ENCODE measurements around the gene IGFN1. TPM values are rescaled to one million over a fixed set of nuclear protein-coding genes. Genes with fewer than 3 reads are reported as not detected.
A peak's percentile ranks its signal among the peaks of the same experiment; 100 is the strongest.

IGFN1 gene
- total and polyA plus RNA-seq, 9 of the 15 experiments (the other 6 are each of a cell fraction or from before 2014, with no cell fraction given), result 0.04 TPM; not detected in 8

DNA sequence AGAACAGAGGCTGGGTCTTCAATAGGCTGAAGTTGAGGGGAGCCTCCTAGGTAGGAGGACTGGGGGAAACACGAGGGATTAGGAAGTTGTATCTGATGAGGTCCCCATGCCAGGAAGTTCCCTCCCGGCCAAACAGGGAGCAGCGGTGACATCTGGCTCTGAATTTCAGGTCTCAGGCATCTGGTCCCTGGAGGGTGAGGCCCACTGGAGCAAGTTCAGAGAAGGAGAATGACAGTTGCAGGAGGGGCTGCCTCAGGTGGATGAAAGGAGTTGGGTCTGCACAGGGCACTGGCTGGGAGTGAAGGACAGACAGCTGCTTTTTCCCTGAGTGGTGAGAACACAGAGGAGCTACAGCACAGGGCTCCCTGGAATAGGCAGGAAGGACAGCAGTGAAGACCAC lies 45.5 kb upstream of the IGFN1 start:
- H3K27ac ChIP-seq (ENCODE audit: extremely low read depth, low read depth, low read length), result no peak overlapping the region
- BruUV-seq (replicated peaks), result no TSS peak
- no peaks in the 10 kb centered on the region for H3K79me2 ChIP-seq (ENCODE audit: control insufficient read depth, insufficient read depth, low read length)
- POLR2A ChIA-PET, result interaction anchor here (0.6 to 1.4 kb wide), 2 partner anchors 22 to 129 kb away, joined by 3 to 5 read pairs; no protein-coding TSS in a partner anchor
- H2AFZ ChIP-seq (ENCODE audit: low read depth, low read length), result no peak overlapping the region
- H3K4me2 ChIP-seq (ENCODE audit: insufficient read depth, low read length), result no peak overlapping the region
- DNase-seq (ENCODE audit: extremely low read depth in 1 of 4, low spot score in 3 of 4) (no peak), ATAC-seq (no peak), FAIRE-seq (no peak)
- H3K4me1 ChIP-seq (replicated peaks in 1 of 2; ENCODE audit: control insufficient read depth in 2 of 2, insufficient read depth in 2 of 2, low read length in 2 of 2), result peaks cover 0 to 4% of the 10 kb centered on the region in 2 experiments; a peak in 1 of 5 replicates
- WGBS (ENCODE audit: insufficient coverage, low coverage, missing lambda C conversion rate), result 93% methylated on average over 3 of the region's 3 CpGs
- no peaks in the 10 kb centered on the region for H3K27me3 ChIP-seq (ENCODE audit: control insufficient read depth in 2 of 2, insufficient read depth in 2 of 2, low read length in 2 of 2)
- peaks cover 100% of the 10 kb centered on the region for H3K36me3 ChIP-seq (ENCODE audit: control insufficient read depth, insufficient read depth, low read length)
- intact Hi-C loops (cut with micrococcal nuclease), result no loop called here
- H3K4me3 ChIP-seq, result no peak overlapping the region
- peak overlapping the region in 1 of 2 experiments; percentile 16; a peak in 1 of 4 replicates for H3K9ac ChIP-seq (ENCODE audit: insufficient read depth in 1 of 2, low read depth in 2 of 2, low read length in 2 of 2)
- no peaks in the 10 kb centered on the region for H3K9me1 ChIP-seq (ENCODE audit: control insufficient read depth, insufficient read depth, low read length)
- peaks cover 9% of the 10 kb centered on the region for H4K20me1 ChIP-seq (replicated peaks; ENCODE audit: control insufficient read depth, insufficient read depth, low read length)
- TF ChIP-seq RNF219 (CRISPR knock-in tag; IDR thresholded peaks at IDR 0.05) (no peak), NCOA2 (IDR thresholded peaks at IDR 0.05; ENCODE audit: partially characterized antibody in 2 of 2) (no peak), SMARCB1 (IDR thresholded peaks at IDR 0.05; ENCODE audit: insufficient read length, low read depth) (no peak), SIX5 (IDR thresholded peaks at IDR 0.05; ENCODE audit: borderline replicate concordance in 1 of 2, insufficient read depth in 1 of 2, low read depth in 1 of 2, low read length in 2 of 2) (no peak), PYGO2 (tag; IDR thresholded peaks at IDR 0.05) (no peak), HIVEP1 (CRISPR knock-in tag; IDR thresholded peaks at IDR 0.05) (no peak), ZKSCAN1 (IDR thresholded peaks at IDR 0.05; ENCODE audit: low read depth, low read length) (no peak), ZNF707 (CRISPR knock-in tag; conservative IDR thresholded peaks at IDR 0.05) (no peak), NUFIP1 (IDR thresholded peaks at IDR 0.05; ENCODE audit: partially characterized antibody) (no peak)
- in situ Hi-C loops (cut with MboI), result loop anchor here (5.0 kb wide), 1 partner anchor 72 kb away; no protein-coding TSS in a partner anchor
- no peaks in the 10 kb centered on the region for H3K9me3 ChIP-seq (replicated peaks; ENCODE audit: control insufficient read depth, insufficient read depth, low read depth, low read length)
- CTCF ChIA-PET (ENCODE audit: low intra/inter-chr PET ratio), result interaction anchor here (1.0 kb wide), 1 partner anchor 78 kb away, joined by 3 read pairs; no protein-coding TSS in a partner anchor

All from K562 (cell line).